GM12878 (cell line): ENCODE results near the gene SRGAP1. TPM values are rescaled to one million over a fixed set of nuclear protein-coding genes. Genes with fewer than 3 reads are reported as not detected.

Experiments used
- ATAC-seq: fragments of 200-7000 bp; cut with Tn5 transposase; 3 replicates; pipeline ENCODE4 v1.9.1; 2020; ENCODE audit warnings: mild to moderate bottlenecking, moderate library complexity
- BruUV-seq: library from RNA; stranded (reverse); fragments of 400-500 nt; replicated peaks from 2 replicates; lab custom pipeline; 2021; lab: Mats Ljungman, UMichigan
- CTCF ChIA-PET: fragments of 300-600 bp; sonication (Branson Sonifier 250); formaldehyde crosslinking; extraction: SDS; loops from one replicate; lab custom pipeline; 2021; ENCODE audit warnings: inconsistent platforms; lab: Yijun Ruan, JAX
- POLR2A ChIA-PET: fragments of 350-600 bp; formaldehyde crosslinking; extraction: SDS; loops from one replicate; lab custom pipeline; 2021; ENCODE audit warnings: inconsistent platforms; lab: Charles Lee
- RAD21 ChIA-PET: fragments of 300-600 bp; sonication (Branson Sonifier 250); formaldehyde crosslinking; loops from one replicate; lab custom pipeline; 2023; ENCODE audit warnings: antibody characterized with exemption; ENCODE audit not compliant: unreplicated experiment; lab: Charles Lee
- SMC1A ChIA-PET: fragments of 300-600 bp; sonication (Branson Sonifier 250); formaldehyde crosslinking; loops from one replicate; lab custom pipeline; 2023; ENCODE audit not compliant: unreplicated experiment, uncharacterized antibody; lab: Charles Lee
- DNase-seq: peaks from one replicate; pipeline ENCODE4 v3.0.0-alpha.2; 2011; ENCODE audit warnings: low read depth, low spot score
- FAIRE-seq: peaks from 3 replicates; lab custom pipeline; 2011; peaks lifted over from hg19 to GRCh38; lab: Jason Lieb, UNC
- H2AFZ ChIP-seq: 2 replicates; pipeline ENCODE4 v1.6.0; 2011; ENCODE audit warnings: low read depth, low read length, control low read depth; ENCODE audit not compliant: control insufficient read depth
- H3K27ac ChIP-seq: 2 replicates; pipeline ENCODE4 v1.5.1; 2011; ENCODE audit warnings: control low read depth; ENCODE audit not compliant: control insufficient read depth, insufficient read depth
- H3K27me3 ChIP-seq, 2 experiments: replicated peaks in 1 of 2; 2 replicates each; pipeline versions ENCODE4 v1.6.0 to v1.6.1; 2011; ENCODE audit warnings: low read length in 1 of 2; ENCODE audit not compliant: control insufficient read depth in 2 of 2, insufficient read depth in 2 of 2
- H3K36me3 ChIP-seq, 2 experiments: 2 replicates each; pipeline ENCODE4 v1.5.1; 2011; ENCODE audit warnings: low read length in 1 of 2; ENCODE audit not compliant: control insufficient read depth in 2 of 2, insufficient read depth in 2 of 2
- H3K4me1 ChIP-seq: 2 replicates; pipeline ENCODE4 v1.6.1; 2011; ENCODE audit warnings: mild to moderate bottlenecking, low read length, moderate library complexity, mixed read lengths; ENCODE audit not compliant: control insufficient read depth, insufficient read depth
- H3K4me2 ChIP-seq: 2 replicates; pipeline ENCODE4 v1.6.0; 2011; ENCODE audit warnings: control low read depth; ENCODE audit not compliant: control insufficient read depth, insufficient read depth
- H3K4me3 ChIP-seq: fragments of 200-600 bp; sonication (generic); 2 replicates; pipeline ENCODE4 v1.5.1; 2016
- H3K79me2 ChIP-seq: 2 replicates; pipeline ENCODE4 v1.6.0; 2011; ENCODE audit warnings: low read length; ENCODE audit not compliant: control insufficient read depth, insufficient read depth
- H3K9ac ChIP-seq: 2 replicates; pipeline ENCODE4 v1.8.0; 2011; ENCODE audit warnings: low read length, control low read depth, mixed read lengths; ENCODE audit not compliant: control insufficient read depth, insufficient read depth
- H3K9me3 ChIP-seq: replicated peaks from 3 replicates; pipeline ENCODE4 v1.5.1; 2011; ENCODE audit warnings: mild to moderate bottlenecking, low read length; ENCODE audit not compliant: control insufficient read depth, insufficient read depth
- H4K20me1 ChIP-seq: 2 replicates; pipeline ENCODE4 v1.6.0; 2011; ENCODE audit not compliant: control insufficient read depth, insufficient read depth
- RAD21 ChIP-seq: IDR thresholded peaks from 2 replicates; pipeline ENCODE4 v1.6.1; 2011; ENCODE audit warnings: mild to moderate bottlenecking, low read depth, low read length, moderate library complexity; ENCODE audit not compliant: insufficient read depth
- TCF12 ChIP-seq: IDR thresholded peaks from 2 replicates; pipeline ENCODE4 v1.6.1; 2011; ENCODE audit warnings: low read depth, mild to moderate bottlenecking, low read length
- ZNF384 ChIP-seq: IDR thresholded peaks from 2 replicates; pipeline ENCODE4 v1.6.1; 2012; ENCODE audit warnings: low read depth, mild to moderate bottlenecking, low read length, improper control_type of control experiment, borderline replicate concordance
- WGBS: methylation state at CpG from one replicate; pipeline ENCODE4 v1.1.6; 2016; ENCODE audit warnings: low lambda C conversion rate; ENCODE audit not compliant: insufficient replicate concordance, insufficient coverage; ENCODE audit errors: missing lambda C conversion rate; 5-methylcytosine and 5-hydroxymethylcytosine counted together
- in situ Hi-C: fragments of 300-500 bp; cut with MboI; formaldehyde crosslinking; loops from 9 replicates; pipeline ENCODE4 v1.14.3; 2018; ENCODE audit warnings: mixed read lengths
- intact Hi-C: fragments of 100-400 bp; cut with micrococcal nuclease; formaldehyde crosslinking; loops from one replicate; pipeline ENCODE4 v1.14.2; 2022; ENCODE audit not compliant: unreplicated experiment
- polyA plus RNA-seq, 11 experiments: library from polyadenylated mRNA; depleted of rRNA in 4 of 11; unstranded in 6 of 11; stranded (reverse) in 5 of 11; fragments of >200 nt; fragmentation: Nextera tagmentation in 4 of 11; fragmentation: Illumina TruSeq in 1 of 11; extraction: Ambion mirVana in 4 of 11; extraction: Trizol in 1 of 11; gene quantifications; 1 replicate in 1 of 11; 2 replicates in 10 of 11; pipeline versions ENCODE4 v1.2.1 to v1.2.3, GENCODE V29; 2011 to 2016; ENCODE audit warnings: inconsistent platforms in 2 of 11, missing spikeins in 2 of 11, low read depth in 1 of 11
- total RNA-seq, 4 experiments: library from RNA; depleted of rRNA in 3 of 4; stranded (reverse); fragments of >200 nt in 3 of 4; fragmentation: Illumina TruSeq in 1 of 4; extraction: Trizol in 1 of 4; gene quantifications; 2 replicates each; pipeline versions ENCODE4 v1.2.1 to v1.2.3, GENCODE V29; 2013 to 2021
- TF ChIP-seq, protein P1 (sequence below): fragments of 450-650 bp; IDR thresholded peaks from 2 replicates; pipeline ENCODE4 v1.6.1; 2017; ENCODE audit warnings: antibody characterized with exemption, mild to moderate bottlenecking, moderate library complexity
- TF ChIP-seq, protein P2 (sequence below): fragments of 450-650 bp; IDR thresholded peaks from 2 replicates; pipeline ENCODE4 v1.6.1; 2017; ENCODE audit warnings: mild to moderate bottlenecking, moderate library complexity
- TF ChIP-seq, protein P3 (sequence below): IDR thresholded peaks from 2 replicates; pipeline ENCODE4 v1.6.1; 2011; ENCODE audit warnings: mild to moderate bottlenecking, low read depth, low read length, moderate library complexity; ENCODE audit not compliant: insufficient replicate concordance

The SRGAP1 gene
- total and polyA plus RNA-seq, 10 of the 15 experiments (the other 5 are each of a cell fraction or from before 2014, with no cell fraction given) = 0.16 to 0.85 (median 0.46) TPM

DNA sequence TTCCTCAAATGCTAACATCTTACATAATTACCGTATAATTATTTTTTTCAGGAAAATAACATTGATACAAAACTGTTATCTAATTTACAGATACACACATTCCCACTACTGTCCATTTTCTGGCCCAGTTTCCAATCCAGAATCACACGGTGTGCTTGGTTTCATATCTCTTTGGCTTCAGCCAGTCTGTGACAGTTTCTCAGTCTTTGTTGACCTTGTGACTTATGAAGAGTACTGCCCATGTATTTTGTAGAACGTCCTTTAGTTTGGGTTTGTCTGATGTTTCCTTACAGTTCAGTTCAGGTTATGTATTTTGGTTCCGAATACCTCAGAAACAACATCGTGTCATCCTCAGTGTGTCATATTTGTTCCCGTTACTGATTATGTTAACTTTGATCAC lies 48.6 kb upstream of the SRGAP1 start (continued):
- TF ChIP-seq, protein P1, sequence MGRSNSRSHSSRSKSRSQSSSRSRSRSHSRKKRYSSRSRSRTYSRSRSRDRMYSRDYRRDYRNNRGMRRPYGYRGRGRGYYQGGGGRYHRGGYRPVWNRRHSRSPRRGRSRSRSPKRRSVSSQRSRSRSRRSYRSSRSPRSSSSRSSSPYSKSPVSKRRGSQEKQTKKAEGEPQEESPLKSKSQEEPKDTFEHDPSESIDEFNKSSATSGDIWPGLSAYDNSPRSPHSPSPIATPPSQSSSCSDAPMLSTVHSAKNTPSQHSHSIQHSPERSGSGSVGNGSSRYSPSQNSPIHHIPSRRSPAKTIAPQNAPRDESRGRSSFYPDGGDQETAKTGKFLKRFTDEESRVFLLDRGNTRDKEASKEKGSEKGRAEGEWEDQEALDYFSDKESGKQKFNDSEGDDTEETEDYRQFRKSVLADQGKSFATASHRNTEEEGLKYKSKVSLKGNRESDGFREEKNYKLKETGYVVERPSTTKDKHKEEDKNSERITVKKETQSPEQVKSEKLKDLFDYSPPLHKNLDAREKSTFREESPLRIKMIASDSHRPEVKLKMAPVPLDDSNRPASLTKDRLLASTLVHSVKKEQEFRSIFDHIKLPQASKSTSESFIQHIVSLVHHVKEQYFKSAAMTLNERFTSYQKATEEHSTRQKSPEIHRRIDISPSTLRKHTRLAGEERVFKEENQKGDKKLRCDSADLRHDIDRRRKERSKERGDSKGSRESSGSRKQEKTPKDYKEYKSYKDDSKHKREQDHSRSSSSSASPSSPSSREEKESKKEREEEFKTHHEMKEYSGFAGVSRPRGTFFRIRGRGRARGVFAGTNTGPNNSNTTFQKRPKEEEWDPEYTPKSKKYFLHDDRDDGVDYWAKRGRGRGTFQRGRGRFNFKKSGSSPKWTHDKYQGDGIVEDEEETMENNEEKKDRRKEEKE = no peak

DNA sequence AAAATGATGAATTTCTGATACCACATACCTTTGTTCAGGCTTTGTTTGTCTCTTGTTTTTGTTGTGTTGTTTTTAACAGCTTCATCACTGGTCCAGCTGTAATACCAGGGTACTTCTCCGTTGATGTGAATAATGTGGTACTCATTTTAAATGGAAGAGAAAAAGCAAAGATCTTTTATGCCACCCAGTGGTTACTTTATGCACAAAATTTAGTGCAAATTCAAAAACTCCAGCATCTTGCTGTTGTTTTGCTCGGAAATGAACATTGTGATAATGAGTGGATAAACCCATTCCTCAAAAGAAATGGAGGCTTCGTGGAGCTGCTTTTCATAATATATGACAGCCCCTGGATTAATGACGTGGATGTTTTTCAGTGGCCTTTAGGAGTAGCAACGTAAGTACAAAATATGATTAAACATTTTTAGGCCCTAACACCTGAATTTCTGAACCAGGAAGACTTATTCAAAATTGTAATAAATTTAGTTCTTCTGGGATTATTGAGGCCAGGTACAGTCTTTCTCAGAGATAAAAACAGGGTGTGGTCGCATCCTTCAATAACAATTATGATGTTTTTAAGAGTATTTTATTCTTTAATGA lies 42.4 kb upstream of the SRGAP1 start:
- Histone ChIP-seq H3K4me2 (no peak overlapping the region), H3K79me2 (no peaks in the 10 kb centered on the region), H3K36me3 (peaks cover 0 to 6% of the 10 kb centered on the region in 2 experiments; a peak in 2 of 4 replicates), H3K27ac (no peak overlapping the region), H3K9me3 (no peaks in the 10 kb centered on the region), H3K4me3 (no peak overlapping the region), H4K20me1 (no peaks in the 10 kb centered on the region), H2AFZ (no peak overlapping the region), H3K4me1 (no peaks in the 10 kb centered on the region), H3K9ac (no peak overlapping the region), H3K27me3 (no peaks in the 10 kb centered on the region)
- intact Hi-C loops = loop anchor here (2.0 kb wide), 3 partner anchors 131 to 699 kb away; no protein-coding TSS in a partner anchor
- no peak for DNase-seq
- peak; percentile 48 for ATAC-seq
- no peak for FAIRE-seq
- WGBS = 64% methylated on average over 6 of the region's 6 CpGs
- in situ Hi-C loops = loop anchor here (5.0 kb wide), 1 partner anchor 135 kb away; the partner anchor contains the start of gene DPY19L2
- RAD21 ChIA-PET = interaction anchor here (0.8 to 1.5 kb wide), 3 partner anchors 14 to 36 kb away, joined by 3 read pairs; no protein-coding TSS in a partner anchor
- CTCF ChIA-PET = interaction anchor here (0.7 to 3.7 kb wide), 17 partner anchors 10 to 446 kb away, joined by 3 to 31 read pairs (median 3); no protein-coding TSS in a partner anchor
- SMC1A ChIA-PET = interaction anchor here (0.6 to 2.6 kb wide), 9 partner anchors 8 to 382 kb away, joined by 4 to 8 read pairs (median 5); partner anchors contain the start of gene SRGAP1
- POLR2A ChIA-PET = no interaction called here
- BruUV-seq = no TSS peak
- TF ChIP-seq, protein P1 = no peak
- TF ChIP-seq RAD21 (peak; percentile 69), TCF12 (no peak), ZNF384 (no peak)
- TF ChIP-seq, protein P2, sequence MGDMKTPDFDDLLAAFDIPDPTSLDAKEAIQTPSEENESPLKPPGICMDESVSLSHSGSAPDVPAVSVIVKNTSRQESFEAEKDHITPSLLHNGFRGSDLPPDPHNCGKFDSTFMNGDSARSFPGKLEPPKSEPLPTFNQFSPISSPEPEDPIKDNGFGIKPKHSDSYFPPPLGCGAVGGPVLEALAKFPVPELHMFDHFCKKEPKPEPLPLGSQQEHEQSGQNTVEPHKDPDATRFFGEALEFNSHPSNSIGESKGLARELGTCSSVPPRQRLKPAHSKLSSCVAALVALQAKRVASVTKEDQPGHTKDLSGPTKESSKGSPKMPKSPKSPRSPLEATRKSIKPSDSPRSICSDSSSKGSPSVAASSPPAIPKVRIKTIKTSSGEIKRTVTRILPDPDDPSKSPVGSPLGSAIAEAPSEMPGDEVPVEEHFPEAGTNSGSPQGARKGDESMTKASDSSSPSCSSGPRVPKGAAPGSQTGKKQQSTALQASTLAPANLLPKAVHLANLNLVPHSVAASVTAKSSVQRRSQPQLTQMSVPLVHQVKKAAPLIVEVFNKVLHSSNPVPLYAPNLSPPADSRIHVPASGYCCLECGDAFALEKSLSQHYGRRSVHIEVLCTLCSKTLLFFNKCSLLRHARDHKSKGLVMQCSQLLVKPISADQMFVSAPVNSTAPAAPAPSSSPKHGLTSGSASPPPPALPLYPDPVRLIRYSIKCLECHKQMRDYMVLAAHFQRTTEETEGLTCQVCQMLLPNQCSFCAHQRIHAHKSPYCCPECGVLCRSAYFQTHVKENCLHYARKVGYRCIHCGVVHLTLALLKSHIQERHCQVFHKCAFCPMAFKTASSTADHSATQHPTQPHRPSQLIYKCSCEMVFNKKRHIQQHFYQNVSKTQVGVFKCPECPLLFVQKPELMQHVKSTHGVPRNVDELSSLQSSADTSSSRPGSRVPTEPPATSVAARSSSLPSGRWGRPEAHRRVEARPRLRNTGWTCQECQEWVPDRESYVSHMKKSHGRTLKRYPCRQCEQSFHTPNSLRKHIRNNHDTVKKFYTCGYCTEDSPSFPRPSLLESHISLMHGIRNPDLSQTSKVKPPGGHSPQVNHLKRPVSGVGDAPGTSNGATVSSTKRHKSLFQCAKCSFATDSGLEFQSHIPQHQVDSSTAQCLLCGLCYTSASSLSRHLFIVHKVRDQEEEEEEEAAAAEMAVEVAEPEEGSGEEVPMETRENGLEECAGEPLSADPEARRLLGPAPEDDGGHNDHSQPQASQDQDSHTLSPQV = no peak
- TF ChIP-seq, protein P3, sequence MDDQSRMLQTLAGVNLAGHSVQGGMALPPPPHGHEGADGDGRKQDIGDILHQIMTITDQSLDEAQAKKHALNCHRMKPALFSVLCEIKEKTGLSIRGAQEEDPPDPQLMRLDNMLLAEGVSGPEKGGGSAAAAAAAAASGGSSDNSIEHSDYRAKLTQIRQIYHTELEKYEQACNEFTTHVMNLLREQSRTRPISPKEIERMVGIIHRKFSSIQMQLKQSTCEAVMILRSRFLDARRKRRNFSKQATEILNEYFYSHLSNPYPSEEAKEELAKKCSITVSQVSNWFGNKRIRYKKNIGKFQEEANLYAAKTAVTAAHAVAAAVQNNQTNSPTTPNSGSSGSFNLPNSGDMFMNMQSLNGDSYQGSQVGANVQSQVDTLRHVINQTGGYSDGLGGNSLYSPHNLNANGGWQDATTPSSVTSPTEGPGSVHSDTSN = no peak
